HG02678 (cell line): Measurements from ENCODE around the gene LAMP5.

Experiments
- ATAC-seq: cut with Tn5 transposase; IDR thresholded peaks from one replicate; pipeline ENCODE4 v1.9.1; 2021; ENCODE audit warnings: mild to moderate bottlenecking, moderate library complexity; ENCODE audit not compliant: unreplicated experiment

The LAMP5 gene

DNA sequence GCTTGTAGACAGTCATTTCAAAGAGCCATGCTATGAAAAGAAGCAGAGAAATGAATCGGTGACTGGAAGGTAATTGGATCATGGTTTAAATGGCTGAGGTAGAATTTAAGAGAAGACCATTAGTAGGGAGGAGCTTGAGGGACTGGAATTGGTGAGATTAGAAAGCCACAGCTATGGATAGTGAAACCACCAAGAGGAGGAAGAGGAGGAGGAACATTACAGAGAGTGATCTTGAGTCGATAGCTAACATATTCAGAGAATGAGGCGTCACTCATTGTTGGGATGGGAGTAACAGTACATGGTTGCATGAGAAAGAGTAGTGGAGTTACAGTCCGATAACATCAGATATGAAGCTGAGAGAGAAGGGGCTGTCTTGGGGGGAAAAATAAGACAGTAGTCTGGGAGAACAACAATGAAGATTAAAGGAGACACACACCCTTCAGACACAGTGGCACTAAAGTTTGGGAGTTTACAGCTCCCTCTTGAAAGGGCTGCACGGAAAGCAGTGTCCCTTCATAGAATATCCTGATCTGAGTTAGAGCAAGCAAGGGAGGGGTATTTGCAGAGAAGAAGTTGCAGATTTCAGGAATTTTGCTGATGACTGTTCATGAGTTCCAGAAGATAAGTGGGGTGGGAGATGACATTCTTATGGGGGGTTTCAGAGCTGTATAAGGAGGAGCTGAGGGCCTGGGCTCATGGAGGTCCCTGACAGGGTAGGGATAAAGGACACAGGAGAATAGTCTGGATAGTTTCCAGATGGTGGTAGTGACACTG lies 15.1 kb upstream of the LAMP5 start:
- ATAC-seq = no peak

DNA sequence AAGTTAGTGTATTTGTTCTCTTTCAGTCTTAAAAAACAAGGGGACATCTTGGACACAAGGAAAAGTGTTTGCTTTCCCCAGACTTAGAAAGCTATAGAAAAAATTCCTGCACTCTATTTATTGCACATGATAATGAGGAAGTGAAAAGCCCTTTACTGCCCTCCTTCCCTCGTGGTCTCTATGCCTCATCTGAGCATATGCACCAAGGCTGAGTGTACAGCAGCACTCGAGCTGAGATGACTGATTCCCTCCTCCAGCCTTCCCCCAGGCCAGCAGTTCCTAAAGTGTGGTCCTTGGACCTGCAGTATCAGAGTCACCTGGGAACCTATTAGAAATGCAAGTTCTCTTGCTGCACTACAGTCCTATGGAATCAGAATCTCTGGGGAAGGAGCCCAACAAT lies 14.3 kb upstream of the LAMP5 start:
- ATAC-seq = no peak

DNA sequence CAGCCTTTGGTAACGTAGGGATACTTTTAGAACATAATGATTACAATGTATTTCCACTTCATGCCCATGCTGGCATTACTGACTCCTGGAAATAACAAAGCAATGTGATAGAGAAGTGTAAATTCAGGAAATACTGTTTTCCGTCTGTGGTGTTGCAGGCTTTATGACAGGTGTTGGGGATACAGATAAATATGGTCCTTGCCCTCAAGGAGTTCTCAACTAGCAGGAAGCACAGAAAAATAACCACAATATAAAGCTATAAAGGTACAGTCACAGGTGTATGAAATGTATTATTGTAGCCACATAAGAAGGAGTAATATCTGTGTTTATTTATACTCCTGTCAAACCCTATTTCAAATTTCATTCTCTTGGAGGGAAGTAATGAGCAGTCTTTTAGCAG lies 12.9 kb upstream of the LAMP5 start:
- ATAC-seq = no peak

DNA sequence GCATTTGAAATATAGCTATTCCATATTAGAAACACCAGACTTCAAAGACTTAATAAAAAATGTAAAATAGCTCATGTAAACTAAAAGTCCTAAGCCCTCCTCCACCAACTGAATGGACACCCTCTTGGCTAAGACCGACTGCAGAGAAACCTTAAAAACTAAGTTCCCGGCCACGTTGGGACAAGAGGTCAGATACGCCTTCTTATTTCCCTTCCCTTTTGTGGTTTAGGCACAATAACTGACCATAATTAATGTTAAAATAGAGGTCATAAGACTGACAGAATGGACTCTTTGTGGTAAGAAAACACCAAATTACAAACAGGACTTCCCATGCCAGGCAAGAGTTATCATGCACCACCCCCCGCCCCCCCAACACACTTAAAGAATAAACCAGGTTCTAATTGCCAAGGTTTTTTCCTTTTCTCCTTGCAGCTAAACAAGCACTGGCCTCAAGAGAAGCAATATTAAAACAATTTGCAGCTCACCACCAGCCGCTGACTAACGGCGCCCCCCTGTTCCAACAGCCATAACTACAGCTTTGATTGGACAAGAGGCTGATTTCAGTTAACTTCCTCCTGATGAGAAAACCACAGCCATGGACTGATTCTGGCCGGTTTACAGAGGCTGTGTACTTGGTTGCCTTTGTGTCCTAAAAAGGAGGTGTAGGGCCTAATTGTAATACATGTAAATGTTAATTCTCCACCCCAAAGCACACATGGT lies 10.7 kb upstream of the LAMP5 start:
- no peak for ATAC-seq

DNA sequence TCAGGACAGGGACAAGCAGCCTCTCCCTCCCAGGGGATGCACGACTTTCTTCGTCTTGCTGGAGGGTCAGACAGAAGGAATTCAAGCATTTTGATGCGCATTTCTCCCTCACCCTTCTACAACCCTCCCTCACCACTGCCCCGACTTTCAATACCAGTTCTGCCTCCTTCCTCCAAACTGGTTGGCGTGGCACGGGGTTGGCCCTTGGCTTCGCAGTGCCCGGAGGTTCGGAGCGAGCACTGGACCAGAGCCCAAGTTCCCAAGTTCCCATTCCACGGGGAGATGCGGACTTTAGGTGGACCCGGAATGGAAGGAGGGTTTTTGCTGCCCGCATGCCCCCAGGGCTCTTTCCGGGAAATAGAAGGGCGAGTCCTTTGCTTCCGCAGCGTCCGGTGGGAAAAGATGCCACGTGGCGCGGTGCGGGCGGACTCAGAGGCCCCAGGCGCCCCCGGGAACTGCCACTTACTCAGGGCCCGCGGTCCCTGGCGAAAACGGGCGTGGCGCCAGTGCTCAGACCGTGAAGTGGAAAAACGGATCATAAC lies 8.0 kb upstream of the LAMP5 start:
- ATAC-seq = no peak

DNA sequence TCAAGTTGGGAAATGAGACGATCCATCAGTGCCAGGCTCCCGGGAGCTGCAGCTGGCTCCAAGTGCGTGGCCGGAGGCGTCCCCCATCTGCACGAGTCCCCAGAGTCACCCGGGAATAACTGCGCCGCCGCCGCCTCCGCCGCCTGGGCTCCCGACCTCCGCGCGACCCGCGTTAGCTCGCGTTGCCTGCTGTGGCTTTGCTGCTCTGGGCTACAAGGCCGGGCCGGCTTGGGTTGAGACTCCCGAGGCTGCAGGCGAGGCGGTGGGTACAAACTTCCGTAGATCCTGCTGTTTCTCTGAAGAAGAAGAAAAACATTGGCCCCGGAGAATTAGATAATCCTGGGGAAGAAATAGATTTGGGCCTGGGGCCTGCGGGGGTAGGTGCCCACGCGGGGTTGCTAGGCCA lies 7.4 kb upstream of the LAMP5 start:
- ATAC-seq = no peak

DNA sequence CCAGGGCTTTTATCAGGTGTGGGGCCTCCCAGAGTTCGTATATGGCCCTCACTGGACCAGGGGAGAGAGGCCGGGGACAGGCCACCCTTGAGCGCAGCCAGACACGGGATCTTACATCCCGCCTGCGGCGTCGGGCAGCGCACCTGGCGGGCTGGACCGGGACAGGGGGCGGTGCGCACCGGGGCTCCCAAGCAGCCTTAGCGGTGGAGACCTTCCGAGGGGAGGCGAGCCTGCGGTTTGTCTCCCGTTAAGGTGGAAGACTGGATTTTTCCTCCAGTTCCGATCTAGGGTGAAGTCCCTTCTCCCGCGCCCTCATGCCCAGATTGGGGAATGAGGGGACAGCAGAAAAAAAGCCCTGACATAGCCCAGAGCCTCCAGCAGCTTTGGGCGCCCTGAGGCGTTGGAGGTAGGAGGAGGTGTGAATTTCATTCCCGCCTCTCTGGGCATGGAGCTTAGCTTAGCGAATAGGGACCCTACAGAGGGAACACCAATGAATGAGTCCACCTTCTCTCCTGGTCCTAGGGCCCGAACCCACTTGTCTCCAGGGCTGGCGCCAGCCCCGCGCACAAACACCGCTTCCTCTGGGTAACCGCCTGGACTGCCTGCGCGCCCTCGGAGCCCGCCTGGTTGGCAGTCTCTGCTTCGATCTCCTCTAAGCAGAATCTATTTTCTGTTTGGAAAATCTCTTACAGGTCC lies 6.7 kb upstream of the LAMP5 start:
- ATAC-seq = no peak

DNA sequence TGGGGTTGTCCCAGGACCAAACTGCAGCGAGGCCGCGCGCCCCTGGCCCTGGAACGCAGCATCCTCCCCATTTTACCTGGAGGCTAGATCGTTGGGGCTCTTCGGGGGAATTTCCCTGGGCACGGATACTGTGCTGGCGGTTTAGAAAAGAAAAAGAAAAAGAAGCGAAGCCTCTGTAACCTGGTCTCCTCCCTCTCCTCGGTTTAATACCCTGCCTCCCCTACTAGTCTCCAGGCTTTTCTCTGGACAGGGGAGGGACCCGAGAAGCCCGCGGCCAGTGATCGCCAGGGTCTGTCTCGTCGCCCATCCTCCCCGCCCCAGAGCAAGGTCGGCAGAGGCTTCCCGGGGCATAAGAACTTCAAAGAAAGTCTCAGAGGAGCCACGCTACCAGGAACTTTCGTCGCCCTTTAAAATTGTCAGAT lies 6.1 kb upstream of the LAMP5 start:
- no peak for ATAC-seq

DNA sequence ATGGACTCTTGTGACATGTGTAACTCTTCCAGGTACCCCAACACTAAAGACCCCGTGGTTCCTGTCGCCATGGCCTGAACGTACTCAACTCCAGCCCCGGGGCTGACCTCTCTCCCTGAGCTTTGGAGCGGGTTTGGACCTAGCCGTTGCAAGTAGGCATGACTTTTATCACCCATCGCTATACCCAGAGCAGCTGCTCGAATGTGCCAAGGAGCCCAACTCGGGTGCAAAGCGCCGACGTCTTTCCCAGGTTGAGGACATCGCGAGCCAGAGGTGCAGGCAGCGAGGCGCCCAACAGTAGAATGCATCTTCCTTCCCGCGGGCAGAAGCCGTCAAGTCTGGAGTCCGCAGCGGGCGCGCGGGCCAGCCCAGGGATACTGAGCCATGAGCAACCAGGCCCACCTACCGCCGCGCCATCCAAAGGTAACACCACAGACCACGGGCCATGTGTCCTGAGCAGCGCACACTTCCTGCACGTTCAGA lies 5.7 kb upstream of the LAMP5 start:
- no peak for ATAC-seq

DNA sequence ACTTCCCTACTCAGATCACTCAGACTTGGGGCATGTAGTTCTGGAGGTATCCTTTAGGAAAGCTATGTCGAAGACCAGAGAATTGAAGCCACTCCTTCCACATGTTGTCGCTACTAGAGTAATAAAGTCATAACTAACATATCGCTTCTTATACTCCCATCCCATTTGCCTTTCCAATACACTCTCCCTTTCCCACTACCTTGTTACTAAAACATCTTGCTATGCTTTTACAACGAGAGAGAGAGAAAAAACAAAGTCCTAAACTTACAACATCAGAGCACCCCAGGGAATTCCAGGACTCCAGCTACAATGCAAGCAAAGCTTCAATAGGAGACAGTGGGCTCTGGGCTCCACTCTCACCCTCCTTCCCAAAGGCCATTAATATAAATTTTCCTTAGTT lies 5.1 kb upstream of the LAMP5 start:
- ATAC-seq = no peak

DNA sequence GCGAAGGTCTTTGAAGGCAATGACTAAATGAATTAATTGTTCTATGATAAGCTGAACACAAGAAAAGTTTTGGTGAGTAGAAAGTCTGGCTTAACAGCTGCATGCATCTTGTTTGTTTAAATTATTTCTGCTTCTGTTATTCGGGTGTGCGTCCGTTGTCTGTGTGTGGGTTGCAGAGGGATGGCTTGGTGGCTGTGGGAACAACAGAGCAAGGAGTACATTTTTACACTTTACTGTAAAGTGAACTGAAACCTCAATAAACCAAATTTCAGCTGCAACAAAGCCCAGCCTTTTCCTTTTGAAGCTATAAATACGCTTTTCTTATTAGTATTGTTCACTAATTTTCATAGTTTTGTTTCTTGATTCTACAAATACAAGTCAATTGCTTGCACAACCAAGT lies 3.5 kb upstream of the LAMP5 start:
- ATAC-seq = no peak

DNA sequence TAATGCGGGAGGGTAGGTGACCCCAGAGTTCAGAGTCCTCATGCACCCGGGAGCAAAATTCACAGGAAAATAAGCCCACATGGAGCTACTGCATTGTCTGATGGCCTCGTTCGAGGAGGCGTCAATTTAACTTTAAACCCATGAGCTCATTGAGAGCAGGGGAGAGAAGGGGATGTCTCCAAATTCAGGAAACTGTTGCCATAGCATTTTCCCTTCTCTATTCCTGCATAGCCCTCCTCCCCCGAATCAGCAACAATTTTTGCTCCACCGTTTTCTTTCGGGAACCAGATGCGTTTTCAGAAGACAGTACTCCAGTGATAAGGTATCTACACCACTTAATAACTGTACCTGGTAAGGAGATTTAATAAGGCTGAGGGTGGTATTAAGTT lies 324 bp upstream of the LAMP5 start:
- ATAC-seq = no peak

DNA sequence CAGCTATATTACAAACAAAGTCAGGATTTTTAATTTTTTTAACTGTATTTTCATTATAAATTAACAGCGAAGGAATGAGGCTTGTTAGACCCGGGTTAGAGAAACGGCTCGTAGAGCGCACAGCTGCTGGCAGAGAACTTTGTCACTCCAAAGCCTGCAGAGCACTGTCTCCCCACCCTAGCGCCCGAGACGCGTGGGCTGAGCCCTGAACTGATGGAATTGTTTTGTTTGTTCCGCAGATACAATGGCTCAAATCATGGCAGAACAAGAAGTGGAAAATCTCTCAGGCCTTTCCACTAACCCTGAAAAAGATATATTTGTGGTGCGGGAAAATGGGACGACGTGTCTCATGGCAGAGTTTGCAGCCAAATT lies 810 bp downstream of the LAMP5 start:
- ATAC-seq = no peak

DNA sequence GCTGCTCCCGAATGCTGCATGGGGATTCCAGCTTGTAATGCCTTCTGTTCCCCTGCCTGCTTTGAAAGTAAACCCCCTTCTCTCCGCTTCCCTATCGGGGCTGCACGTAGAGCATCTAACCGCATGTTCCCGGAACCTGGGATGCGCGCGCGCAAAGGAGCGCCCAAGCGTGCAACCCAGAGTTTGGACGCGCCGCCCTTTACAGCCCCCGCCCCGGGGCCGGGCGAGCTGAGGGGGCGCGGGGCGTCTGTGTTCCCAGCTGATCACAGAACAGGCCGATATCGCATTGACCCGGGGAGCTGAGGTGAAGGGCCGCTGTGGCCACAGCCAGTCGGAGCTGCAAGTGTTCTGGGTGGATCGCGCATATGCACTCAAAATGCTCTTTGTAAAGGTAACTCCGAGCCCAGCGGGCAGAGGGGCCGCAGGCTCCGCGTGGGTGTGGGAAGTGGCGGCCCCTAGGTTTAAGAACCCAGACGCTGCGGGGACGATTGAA lies 1.4 kb downstream of the LAMP5 start:
- no peak for ATAC-seq

DNA sequence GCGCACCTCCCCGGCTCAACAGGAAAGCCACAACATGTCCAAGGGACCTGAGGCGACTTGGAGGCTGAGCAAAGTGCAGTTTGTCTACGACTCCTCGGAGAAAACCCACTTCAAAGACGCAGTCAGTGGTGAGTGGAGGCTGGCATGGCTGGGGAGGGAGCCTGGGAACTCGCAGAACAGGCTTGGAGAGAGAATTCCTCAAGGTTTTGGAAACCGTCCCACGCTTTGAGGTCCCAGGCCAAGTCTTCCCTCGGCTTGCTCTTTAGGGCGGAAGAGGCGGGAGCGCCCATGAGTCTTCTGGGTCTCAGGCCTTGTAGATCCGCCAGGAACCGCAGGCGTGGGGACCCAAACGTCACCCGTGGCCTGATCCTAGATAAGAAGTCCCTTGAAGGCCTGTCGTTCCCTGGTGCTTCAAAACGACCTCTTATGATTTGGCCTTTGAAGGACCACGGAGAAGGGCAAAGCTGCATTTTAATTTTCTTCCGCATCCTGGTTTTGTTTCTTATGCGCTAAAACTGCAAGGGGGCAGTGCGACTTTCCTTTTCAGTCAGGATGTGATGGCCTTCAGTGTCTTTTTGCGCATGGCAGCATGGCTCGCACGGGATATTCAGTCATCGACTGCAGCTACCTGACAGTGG lies 2.0 kb downstream of the LAMP5 start:
- no peak for ATAC-seq

DNA sequence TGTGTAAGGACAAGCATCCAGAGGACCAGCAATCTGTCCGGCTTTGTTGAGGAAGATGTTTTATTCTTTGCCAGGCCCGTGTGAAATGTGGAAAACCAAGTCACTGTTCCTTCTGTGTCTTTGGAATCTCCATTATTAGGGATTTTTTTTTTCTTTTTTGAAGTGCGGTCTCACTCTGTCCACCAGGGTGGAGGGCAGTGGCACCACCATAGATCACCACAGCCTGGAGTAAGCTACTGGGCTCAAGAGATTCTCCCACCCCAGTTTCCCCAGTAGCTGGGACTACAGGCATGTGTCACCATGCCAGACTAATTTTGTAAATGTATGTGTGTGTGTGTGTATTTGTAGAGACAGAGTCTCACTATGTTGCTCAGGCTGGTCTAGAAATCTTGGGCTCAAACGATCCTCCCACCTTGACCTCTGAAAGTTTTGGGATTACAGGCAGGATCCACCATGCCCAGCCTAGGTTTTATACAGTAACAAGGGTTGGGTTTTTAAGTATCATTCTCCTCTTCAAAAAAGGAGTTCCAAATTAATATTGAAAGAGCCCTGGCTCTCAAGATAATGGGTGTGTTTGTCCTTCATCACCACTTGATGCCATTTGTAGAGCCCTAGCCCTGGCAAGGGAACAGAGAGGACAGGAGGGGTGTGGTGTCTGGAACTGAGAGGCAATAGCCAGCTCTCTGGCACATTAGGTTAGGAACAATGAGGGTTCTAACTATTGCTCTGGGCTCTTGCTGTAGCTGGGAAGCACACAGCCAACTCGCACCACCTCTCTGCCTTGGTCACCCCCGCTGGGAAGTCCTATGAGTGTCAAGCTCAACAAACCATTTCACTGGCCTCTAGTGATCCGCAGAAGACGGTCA lies 3.1 kb downstream of the LAMP5 start:
- no peak for ATAC-seq

DNA sequence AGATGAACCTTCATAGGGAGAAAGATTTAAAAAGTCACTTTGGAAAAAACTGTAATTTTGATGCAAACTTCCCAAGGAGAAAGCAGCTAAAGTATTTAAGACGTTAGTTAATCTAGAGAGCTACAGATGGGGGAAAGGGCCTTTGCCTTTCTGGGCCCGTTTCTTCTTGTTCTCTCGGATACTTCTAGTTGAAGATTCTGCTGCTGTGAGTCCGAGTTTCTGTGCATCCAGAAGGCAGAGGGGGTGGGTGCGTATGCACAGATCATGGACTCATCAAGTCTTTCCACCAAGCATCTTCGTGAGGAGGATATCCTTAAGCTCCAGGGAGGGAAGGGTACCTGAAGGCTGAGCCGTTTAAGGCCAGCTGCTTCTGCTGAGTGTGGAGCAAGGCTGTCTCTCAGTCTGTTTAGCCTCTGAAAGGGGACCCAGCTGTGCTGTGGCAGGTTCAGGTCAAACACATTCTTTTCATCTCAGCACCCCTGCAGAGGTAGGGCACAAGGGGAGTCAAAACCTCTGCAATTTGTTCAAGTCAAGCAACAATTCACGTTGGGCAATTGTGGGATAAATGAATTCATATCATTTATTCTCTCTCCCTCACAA lies 4.3 kb downstream of the LAMP5 start:
- no peak for ATAC-seq

DNA sequence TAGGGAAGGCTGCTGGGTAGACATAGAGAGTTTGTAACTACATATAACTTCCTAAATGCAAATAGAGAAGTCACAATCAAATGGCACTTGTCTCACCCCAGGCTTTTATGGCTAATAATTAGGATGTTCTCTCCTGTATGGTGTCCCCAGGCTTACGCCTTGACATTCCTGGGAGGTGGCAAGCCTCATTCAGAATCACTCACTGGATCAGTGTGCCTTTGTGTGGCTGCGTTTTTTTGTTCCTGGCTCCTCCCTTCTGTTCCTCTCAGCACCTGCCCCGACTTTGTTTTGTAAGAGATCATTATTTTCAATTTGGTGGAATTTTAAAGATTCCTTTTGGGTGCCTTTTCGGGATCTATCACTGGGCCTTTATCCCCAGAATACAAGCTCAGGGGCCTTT lies 5.7 kb downstream of the LAMP5 start:
- no peak for ATAC-seq

DNA sequence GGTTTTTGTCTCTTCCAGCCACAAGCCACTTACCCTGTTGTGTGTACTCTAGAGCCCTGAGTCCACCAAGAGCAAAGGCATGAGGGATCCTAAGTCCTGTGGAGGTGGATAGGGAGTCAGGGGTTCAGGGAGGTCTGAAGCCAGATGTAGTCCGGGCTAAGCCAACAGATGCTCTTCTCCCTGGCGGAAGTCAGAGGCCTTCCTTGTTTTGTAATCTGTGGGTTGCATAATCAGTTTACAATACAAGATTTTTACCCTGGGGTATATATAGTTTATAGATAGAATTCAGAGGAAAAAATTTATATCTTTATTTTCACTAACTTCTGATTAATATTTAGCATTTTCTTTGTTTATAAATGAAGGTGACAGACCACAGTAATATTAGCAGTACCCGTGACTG lies 9.2 kb downstream of the LAMP5 start:
- ATAC-seq = no peak

DNA sequence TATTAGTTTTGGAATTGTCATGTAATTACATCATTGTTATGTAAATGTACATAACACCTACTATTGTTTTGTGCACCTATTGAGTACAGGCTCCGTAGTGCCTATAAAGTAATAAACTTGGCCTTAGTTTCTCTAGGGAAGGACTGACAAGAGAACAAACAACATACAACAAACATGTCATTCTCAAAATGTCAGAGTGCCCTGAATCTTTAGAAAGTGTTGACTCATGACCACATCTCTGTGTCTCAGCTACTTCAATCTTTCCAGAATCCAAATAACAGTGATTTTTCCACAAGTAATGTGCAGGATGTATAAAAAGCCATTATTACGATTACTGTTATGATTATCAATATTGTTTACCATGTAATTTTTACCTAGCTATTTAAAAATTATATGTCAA lies 17.2 kb downstream of the LAMP5 start:
- ATAC-seq = no peak
